Osteocyte (in vitro differentiated cells): Measurements from ENCODE around the gene DOCK1. TPM values are rescaled to one million over a fixed set of nuclear protein-coding genes. Genes with fewer than 3 reads are reported as not detected.
A peak's percentile ranks its signal among the peaks of the same experiment; 100 is the strongest.

Experiments used
- DNase-seq: peaks from one replicate; pipeline ENCODE4 v3.0.0; 2021; ENCODE audit warnings: mixed read lengths; ENCODE audit not compliant: unreplicated experiment; ENCODE audit errors: extremely low spot score
- H3K27ac Mint-ChIP-seq: one replicate; pipeline ENCODE4 v1.8.0; 2021; ENCODE audit warnings: mild to moderate bottlenecking, mixed read lengths; ENCODE audit not compliant: unreplicated experiment
- H3K27me3 Mint-ChIP-seq: one replicate; pipeline ENCODE4 v1.8.0; 2021; ENCODE audit warnings: mixed read lengths; ENCODE audit not compliant: unreplicated experiment
- H3K36me3 Mint-ChIP-seq: one replicate; pipeline ENCODE4 v1.8.0; 2021; ENCODE audit warnings: mixed read lengths; ENCODE audit not compliant: unreplicated experiment
- H3K4me1 Mint-ChIP-seq: one replicate; pipeline ENCODE4 v1.8.0; 2021; ENCODE audit warnings: mixed read lengths; ENCODE audit not compliant: unreplicated experiment
- H3K4me3 Mint-ChIP-seq: one replicate; pipeline ENCODE4 v1.8.0; 2021; ENCODE audit warnings: mild to moderate bottlenecking, moderate library complexity, mixed read lengths; ENCODE audit not compliant: unreplicated experiment
- H3K9me3 Mint-ChIP-seq: one replicate; pipeline ENCODE4 v1.8.0; 2021; ENCODE audit warnings: mixed read lengths; ENCODE audit not compliant: unreplicated experiment
- total RNA-seq: library from RNA; stranded (reverse); gene quantifications from 2 replicates; pipeline ENCODE4 v1.2.1, GENCODE V29; 2021
- TF ChIP-seq, protein P1 (sequence below): fragments of 200-600 bp; sonication (generic); IDR thresholded peaks from 2 replicates; pipeline ENCODE4 v1.5.0; 2021; ENCODE audit warnings: antibody characterized with exemption, mild to moderate bottlenecking, moderate library complexity

The DOCK1 gene
- total RNA-seq, 1 donor from 2014 or later, result 66.3 TPM

DNA sequence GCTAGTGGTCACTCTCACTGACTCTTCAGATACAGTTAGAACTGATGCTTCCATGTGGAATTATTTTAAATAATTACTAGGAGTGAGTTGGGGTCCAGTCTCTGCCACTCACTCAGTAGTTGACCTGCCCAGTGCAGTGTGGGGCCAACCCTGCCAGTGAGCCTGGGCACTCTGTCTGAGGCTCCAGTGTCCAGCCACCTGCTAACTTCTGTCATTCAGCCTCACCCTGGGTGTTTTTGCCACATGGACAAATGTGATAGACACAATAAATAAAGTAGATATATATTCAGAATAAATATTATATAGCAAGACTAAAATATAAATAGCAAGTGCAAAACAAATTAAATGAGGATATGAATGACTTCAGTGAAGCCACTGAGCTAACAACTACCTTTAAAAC, 284.0 kb downstream of the DOCK1 start:
- no peak overlapping the region for H3K4me3 Mint-ChIP-seq

GRCh38 chr10:127190427-127190826, 285.2 kb downstream of the DOCK1 start:
- Mint-ChIP-seq H3K9me3 (peaks cover 4% of the 10 kb centered on the region), H3K27ac (no peak overlapping the region), H3K4me3 (no peak overlapping the region), H3K36me3 (peaks cover 10% of the 10 kb centered on the region), H3K27me3 (no peaks in the 10 kb centered on the region), H3K4me1 (peaks cover 7% of the 10 kb centered on the region)
- DNase-seq, result no peak
- TF ChIP-seq, protein P1, sequence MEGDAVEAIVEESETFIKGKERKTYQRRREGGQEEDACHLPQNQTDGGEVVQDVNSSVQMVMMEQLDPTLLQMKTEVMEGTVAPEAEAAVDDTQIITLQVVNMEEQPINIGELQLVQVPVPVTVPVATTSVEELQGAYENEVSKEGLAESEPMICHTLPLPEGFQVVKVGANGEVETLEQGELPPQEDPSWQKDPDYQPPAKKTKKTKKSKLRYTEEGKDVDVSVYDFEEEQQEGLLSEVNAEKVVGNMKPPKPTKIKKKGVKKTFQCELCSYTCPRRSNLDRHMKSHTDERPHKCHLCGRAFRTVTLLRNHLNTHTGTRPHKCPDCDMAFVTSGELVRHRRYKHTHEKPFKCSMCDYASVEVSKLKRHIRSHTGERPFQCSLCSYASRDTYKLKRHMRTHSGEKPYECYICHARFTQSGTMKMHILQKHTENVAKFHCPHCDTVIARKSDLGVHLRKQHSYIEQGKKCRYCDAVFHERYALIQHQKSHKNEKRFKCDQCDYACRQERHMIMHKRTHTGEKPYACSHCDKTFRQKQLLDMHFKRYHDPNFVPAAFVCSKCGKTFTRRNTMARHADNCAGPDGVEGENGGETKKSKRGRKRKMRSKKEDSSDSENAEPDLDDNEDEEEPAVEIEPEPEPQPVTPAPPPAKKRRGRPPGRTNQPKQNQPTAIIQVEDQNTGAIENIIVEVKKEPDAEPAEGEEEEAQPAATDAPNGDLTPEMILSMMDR, result no peak

More for the DNA sequence above, 284.0 kb downstream of the DOCK1 start:
- peaks cover 8% of the 10 kb centered on the region for H3K9me3 Mint-ChIP-seq
- TF ChIP-seq, protein P1, result no peak
- no peaks in the 10 kb centered on the region for H3K27me3 Mint-ChIP-seq
- peaks cover 15% of the 10 kb centered on the region for H3K36me3 Mint-ChIP-seq
- H3K4me1 Mint-ChIP-seq, result peaks cover 7% of the 10 kb centered on the region
- no peak overlapping the region for H3K27ac Mint-ChIP-seq
- DNase-seq, result no peak

DNA sequence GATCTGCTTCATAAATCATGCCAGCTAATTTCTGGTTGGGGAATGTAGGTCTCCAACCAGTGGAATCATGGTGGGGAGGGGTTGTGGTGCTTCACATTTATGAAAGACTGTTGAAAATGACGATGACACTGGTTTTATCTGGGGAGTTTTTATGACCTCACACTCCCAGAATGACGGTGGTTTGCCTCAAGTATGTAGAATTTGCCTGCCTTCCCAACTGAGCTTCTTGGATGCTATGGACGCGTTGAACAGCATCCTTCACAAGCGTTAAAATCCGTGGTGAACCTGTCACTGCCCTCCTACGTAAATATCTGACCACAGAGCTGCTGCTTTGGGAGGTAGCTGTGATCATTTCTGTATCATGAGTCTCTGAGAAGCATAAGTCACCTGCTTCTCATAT, 287.9 kb downstream of the DOCK1 start:
- Mint-ChIP-seq H3K9me3 (no peaks in the 10 kb centered on the region), H3K27me3 (no peaks in the 10 kb centered on the region), H3K27ac (no peak overlapping the region), H3K36me3 (peaks cover 3% of the 10 kb centered on the region), H3K4me1 (peaks cover 11% of the 10 kb centered on the region), H3K4me3 (no peak overlapping the region)
- DNase-seq, result no peak
- TF ChIP-seq, protein P1, result no peak

DNA sequence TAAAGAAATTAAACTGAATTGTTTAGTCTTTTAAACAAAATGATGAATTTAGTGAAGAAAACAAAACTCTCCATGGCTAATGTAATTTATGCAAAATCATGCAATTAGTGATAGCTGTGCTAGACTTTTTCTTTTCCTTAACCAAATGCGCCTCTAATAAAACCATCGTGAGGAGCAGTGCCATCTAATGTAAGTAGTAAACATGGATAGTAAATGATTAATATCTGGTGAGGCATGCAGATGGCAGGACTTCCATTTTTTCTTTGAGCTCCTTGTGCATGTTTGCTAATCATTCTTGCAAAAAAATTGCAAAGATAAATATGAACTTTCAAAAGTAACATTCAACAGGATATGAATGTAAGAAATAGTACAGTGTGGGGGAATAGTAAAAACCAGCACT, 288.9 kb downstream of the DOCK1 start:
- DNase-seq, result no peak
- Mint-ChIP-seq H3K27ac (no peak overlapping the region), H3K36me3 (peaks cover 3% of the 10 kb centered on the region), H3K4me1 (peaks cover 14% of the 10 kb centered on the region), H3K9me3 (no peaks in the 10 kb centered on the region), H3K27me3 (no peaks in the 10 kb centered on the region), H3K4me3 (peak overlapping the region; percentile 10)
- TF ChIP-seq, protein P1, result no peak

GRCh38 chr10:127194599-127194998, 289.4 kb downstream of the DOCK1 start:
- no peaks in the 10 kb centered on the region for H3K27me3 Mint-ChIP-seq
- DNase-seq, result peak; percentile 65

More at GRCh38 chr10:127194599-127194998, 289.4 kb downstream of the DOCK1 start:
- Mint-ChIP-seq H3K36me3 (peaks cover 3% of the 10 kb centered on the region), H3K4me3 (peak overlapping the region; percentile 62), H3K27ac (no peak overlapping the region), H3K4me1 (peaks cover 14% of the 10 kb centered on the region), H3K9me3 (no peaks in the 10 kb centered on the region)
- TF ChIP-seq, protein P1, result no peak
